Keratinocyte (primary cell): ENCODE measurements around the gene RETREG3. TPM values are rescaled to one million over a fixed set of nuclear protein-coding genes. Genes with fewer than 3 reads are reported as not detected.

Source experiments
- DNase-seq: peaks from one replicate; pipeline ENCODE4 v3.0.0-alpha.2; 2011; ENCODE audit warnings: low read depth, missing footprints, low spot score
- FAIRE-seq: peaks from 2 replicates; lab custom pipeline; 2011; peaks lifted over from hg19 to GRCh38; lab: Jason Lieb, UNC
- H2AFZ ChIP-seq: 2 replicates; pipeline ENCODE4 v1.6.0; 2012; ENCODE audit warnings: low read length, control low read depth, inconsistent platforms; ENCODE audit not compliant: control insufficient read depth
- H3K27ac ChIP-seq: 2 replicates; pipeline ENCODE4 v1.5.1; 2011; ENCODE audit warnings: low read length; ENCODE audit not compliant: control insufficient read depth, insufficient read depth
- H3K27me3 ChIP-seq: 3 replicates; pipeline ENCODE4 v1.6.0; 2011; ENCODE audit warnings: low read length; ENCODE audit not compliant: control insufficient read depth, insufficient read depth; ENCODE audit errors: extremely low read depth
- H3K36me3 ChIP-seq, 2 experiments: 2 replicates in 1 of 2; 3 replicates in 1 of 2; pipeline ENCODE4 v1.5.1; 2011; ENCODE audit warnings: low read length in 2 of 2, mild to moderate bottlenecking in 1 of 2; ENCODE audit not compliant: control insufficient read depth in 2 of 2, insufficient read depth in 2 of 2; ENCODE audit errors: extremely low read depth in 1 of 2
- H3K4me1 ChIP-seq: 3 replicates; pipeline ENCODE4 v1.5.1; 2011; ENCODE audit warnings: low read length; ENCODE audit not compliant: control insufficient read depth, insufficient read depth; ENCODE audit errors: extremely low read depth
- H3K4me2 ChIP-seq: 3 replicates; pipeline ENCODE4 v1.6.0; 2011; ENCODE audit warnings: low read depth, low read length; ENCODE audit not compliant: control insufficient read depth, insufficient read depth; ENCODE audit errors: extremely low read depth
- H3K4me3 ChIP-seq, 3 experiments: fragments of 200-600 bp in 1 of 3; sonication (generic) in 1 of 3; 2 replicates in 2 of 3; 3 replicates in 1 of 3; pipeline ENCODE4 v1.5.1; 2011 to 2016; ENCODE audit warnings: low read length in 3 of 3, mild to moderate bottlenecking in 3 of 3, control low read depth in 2 of 3, inconsistent platforms in 1 of 3, low read depth in 1 of 3, mixed read lengths in 1 of 3, mixed run types in 1 of 3, moderate library complexity in 1 of 3; ENCODE audit not compliant: control insufficient read depth in 2 of 3, insufficient read depth in 2 of 3; ENCODE audit errors: extremely low read depth in 1 of 3
- H3K79me2 ChIP-seq: 2 replicates; pipeline ENCODE4 v1.6.0; 2012; ENCODE audit warnings: low read length; ENCODE audit not compliant: control insufficient read depth, insufficient read depth
- H3K9ac ChIP-seq: 3 replicates; pipeline ENCODE4 v1.6.0; 2011; ENCODE audit warnings: low read length; ENCODE audit not compliant: control insufficient read depth, insufficient read depth; ENCODE audit errors: extremely low read depth
- H3K9me1 ChIP-seq: 3 replicates; pipeline ENCODE4 v1.6.0; 2011; ENCODE audit warnings: low read length; ENCODE audit not compliant: control insufficient read depth, insufficient read depth; ENCODE audit errors: extremely low read depth
- H3K9me3 ChIP-seq: 2 replicates; pipeline ENCODE4 v1.5.1; 2012; ENCODE audit warnings: low read depth, low read length; ENCODE audit not compliant: control insufficient read depth
- H4K20me1 ChIP-seq: 3 replicates; pipeline ENCODE4 v1.6.0; 2011; ENCODE audit warnings: low read length; ENCODE audit not compliant: control insufficient read depth, insufficient read depth; ENCODE audit errors: extremely low read depth
- CTCF ChIP-seq, 3 experiments: IDR thresholded peaks in 1 of 3; conservative IDR thresholded peaks in 1 of 3; optimal IDR thresholded peaks in 1 of 3; 2 replicates in 2 of 3; 3 replicates in 1 of 3; pipeline versions ENCODE3 to v1.5.1; 2011; ENCODE audit warnings: low read length in 3 of 3, mild to moderate bottlenecking in 3 of 3, moderate library complexity in 2 of 3, control low read depth in 1 of 3, inconsistent platforms in 1 of 3; ENCODE audit not compliant: insufficient read depth in 2 of 3; ENCODE audit errors: extremely low read depth in 1 of 3
- EZH2 ChIP-seq: IDR thresholded peaks from one replicate; pipeline ENCODE4 v1.6.1; 2012; ENCODE audit warnings: inconsistent platforms, mild to moderate bottlenecking, low read length, moderate library complexity
- dilution Hi-C: fragments of 300-500 bp; cut with MboI; formaldehyde crosslinking; loops from one replicate; pipeline ENCODE4 v1.7.0; 2020; ENCODE audit warnings: low sequenced_read_pairs; ENCODE audit not compliant: extremely low pct_ligation_motif_present
- polyA plus RNA-seq, 5 experiments: library from polyadenylated mRNA; depleted of rRNA in 3 of 5; stranded (reverse) in 3 of 5; stranded (forward) in 1 of 5; unstranded in 1 of 5; fragments of >200 nt; gene quantifications; 1 replicate in 1 of 5; 2 replicates in 3 of 5; 3 replicates in 1 of 5; pipeline versions ENCODE4 v1.2.1 to v1.2.3, GENCODE V29; 2011 to 2012; ENCODE audit warnings: missing spikeins in 2 of 5, low read depth in 1 of 5, low replicate concordance in 1 of 5

Gene RETREG3
- polyA plus RNA-seq, 1 donor (not counting 4 experiments of a cell fraction or from before 2014, with no cell fraction given), result 25.2 TPM

DNA sequence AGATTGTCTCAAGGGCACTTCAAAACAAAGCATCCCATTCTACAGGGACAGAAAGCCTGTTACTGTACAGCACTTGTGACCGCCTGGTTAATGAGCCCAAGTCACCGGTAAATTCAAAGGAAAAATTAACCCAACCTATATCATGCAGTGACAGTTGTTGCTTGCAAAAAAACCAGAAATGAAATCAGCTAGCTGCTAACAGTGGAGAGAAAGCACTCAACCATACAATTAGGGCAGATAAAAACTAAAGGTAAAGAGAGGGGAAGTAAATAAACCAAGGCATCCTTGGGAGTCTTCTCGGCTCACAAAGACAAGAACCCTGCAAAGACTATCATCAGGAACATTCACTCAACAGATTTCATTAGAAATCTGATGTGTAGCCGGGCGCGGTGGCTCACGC lies 5.9 kb downstream of the RETREG3 start:
- H3K36me3 ChIP-seq, result peaks cover 6 to 8% of the 10 kb centered on the region in 2 experiments
- no peaks in the 10 kb centered on the region for H3K9me1 ChIP-seq
- H3K4me1 ChIP-seq, result peaks cover 12% of the 10 kb centered on the region
- H3K9me3 ChIP-seq, result no peaks in the 10 kb centered on the region
- no peaks in the 10 kb centered on the region for H4K20me1 ChIP-seq
- no peak overlapping the region for H3K4me2 ChIP-seq
- FAIRE-seq (no peak), DNase-seq (no peak)
- no peak overlapping the region for H3K9ac ChIP-seq
- H3K27me3 ChIP-seq, result no peaks in the 10 kb centered on the region
- no peak overlapping the region for H2AFZ ChIP-seq
- no peak overlapping the region for H3K27ac ChIP-seq
- TF ChIP-seq CTCF (optimal IDR thresholded peaks at IDR 0.05 in 1 of 3, IDR thresholded peaks at IDR 0.05 in 1 of 3, conservative IDR thresholded peaks at IDR 0.05 in 1 of 3; ENCODE audit: extremely low read depth in 1 of 3, insufficient read depth in 2 of 3, low read length in 3 of 3), result no peak
- TF ChIP-seq EZH2, result no peak
- peaks cover 78% of the 10 kb centered on the region for H3K79me2 ChIP-seq
- dilution Hi-C loops, result loop anchor here (10.0 kb wide), 1 partner anchor 61 kb away; no protein-coding TSS in a partner anchor
- no peak overlapping the region for H3K4me3 ChIP-seq

GRCh38 chr17:42598905-42599304 lies 10.3 kb downstream of the RETREG3 start:
- Histone ChIP-seq H3K4me3 (no peak overlapping the region), H3K9me3 (no peaks in the 10 kb centered on the region), H3K9ac (no peak overlapping the region), H3K27me3 (no peaks in the 10 kb centered on the region), H3K4me1 (no peaks in the 10 kb centered on the region), H4K20me1 (no peaks in the 10 kb centered on the region), H3K4me2 (no peak overlapping the region), H3K36me3 (peaks cover 5 to 8% of the 10 kb centered on the region in 2 experiments), H3K9me1 (no peaks in the 10 kb centered on the region), H3K79me2 (peaks cover 42% of the 10 kb centered on the region), H3K27ac (no peak overlapping the region), H2AFZ (no peak overlapping the region)
- FAIRE-seq, result no peak
- DNase-seq, result no peak
- TF ChIP-seq EZH2 (no peak), CTCF (optimal IDR thresholded peaks at IDR 0.05 in 1 of 3, IDR thresholded peaks at IDR 0.05 in 1 of 3, conservative IDR thresholded peaks at IDR 0.05 in 1 of 3; ENCODE audit: extremely low read depth in 1 of 3, insufficient read depth in 2 of 3, low read length in 3 of 3) (no peak)
- dilution Hi-C loops, result no loop called here
